Stomach (tissue), 4 donors: ENCODE data around the gene OLFM2.

Experiments used
- POLR2A ChIP-seq, 4 donors: fragments of 450-650 bp; IDR thresholded peaks; one replicate each; pipeline ENCODE4 v1.6.1; 2016; ENCODE audit warnings: antibody characterized with exemption in 4 of 4, control low read depth in 2 of 4, mild to moderate bottlenecking in 1 of 4, moderate library complexity in 1 of 4
- TF ChIP-seq, protein P1 (sequence below), 7 experiments: fragments of 450-650 bp in 4 of 7; fragments of 200-600 bp in 3 of 7; sonication (generic) in 3 of 7; IDR thresholded peaks; one replicate each; pipeline ENCODE4 v1.5.1; 2016 to 2019; ENCODE audit warnings: antibody characterized with exemption in 7 of 7, control low read depth in 2 of 7, mild to moderate bottlenecking in 1 of 7

DNA sequence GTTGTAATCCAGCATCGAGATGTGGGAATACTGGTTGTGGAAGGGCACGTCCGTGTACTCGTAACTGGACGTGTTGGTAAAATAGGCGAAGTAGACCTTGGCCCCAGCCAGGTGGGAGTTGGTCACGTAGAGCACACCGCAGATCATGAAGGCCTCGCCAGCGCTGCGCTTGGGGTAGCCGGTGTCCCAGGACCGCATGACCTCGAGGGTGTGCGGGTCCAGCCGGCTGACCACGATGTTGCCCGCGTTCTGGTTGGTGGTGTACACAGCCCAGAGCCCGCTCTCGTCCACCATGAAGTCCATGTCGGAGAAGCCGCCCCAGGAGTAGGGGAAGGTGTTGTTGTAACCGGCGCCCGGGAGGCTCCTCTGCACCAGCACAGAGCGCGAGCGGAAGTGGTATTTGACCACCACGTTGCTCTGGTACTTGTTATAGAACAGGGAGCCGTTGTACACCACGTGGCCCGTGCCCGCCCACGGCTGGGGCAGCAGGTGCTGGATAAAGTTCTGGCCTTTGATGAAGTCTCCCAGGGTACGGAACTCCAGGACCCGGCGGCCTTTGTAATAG lies 82.0 kb downstream of the OLFM2 start:
- TF ChIP-seq, protein P1, sequence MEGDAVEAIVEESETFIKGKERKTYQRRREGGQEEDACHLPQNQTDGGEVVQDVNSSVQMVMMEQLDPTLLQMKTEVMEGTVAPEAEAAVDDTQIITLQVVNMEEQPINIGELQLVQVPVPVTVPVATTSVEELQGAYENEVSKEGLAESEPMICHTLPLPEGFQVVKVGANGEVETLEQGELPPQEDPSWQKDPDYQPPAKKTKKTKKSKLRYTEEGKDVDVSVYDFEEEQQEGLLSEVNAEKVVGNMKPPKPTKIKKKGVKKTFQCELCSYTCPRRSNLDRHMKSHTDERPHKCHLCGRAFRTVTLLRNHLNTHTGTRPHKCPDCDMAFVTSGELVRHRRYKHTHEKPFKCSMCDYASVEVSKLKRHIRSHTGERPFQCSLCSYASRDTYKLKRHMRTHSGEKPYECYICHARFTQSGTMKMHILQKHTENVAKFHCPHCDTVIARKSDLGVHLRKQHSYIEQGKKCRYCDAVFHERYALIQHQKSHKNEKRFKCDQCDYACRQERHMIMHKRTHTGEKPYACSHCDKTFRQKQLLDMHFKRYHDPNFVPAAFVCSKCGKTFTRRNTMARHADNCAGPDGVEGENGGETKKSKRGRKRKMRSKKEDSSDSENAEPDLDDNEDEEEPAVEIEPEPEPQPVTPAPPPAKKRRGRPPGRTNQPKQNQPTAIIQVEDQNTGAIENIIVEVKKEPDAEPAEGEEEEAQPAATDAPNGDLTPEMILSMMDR (IDR thresholded peaks at IDR 0.05), result no peak
- TF ChIP-seq POLR2A (IDR thresholded peaks at IDR 0.05), result no peak
